Sigmoid colon (tissue), 4 donors: ENCODE measurements around the gene CNTN4.

ENCODE experiments used
- EP300 ChIP-seq, 4 donors: sonication (generic); formaldehyde crosslinking; IDR thresholded peaks; one replicate each; pipeline ENCODE4 v1.6.1; 2017; ENCODE audit warnings: antibody characterized with exemption in 4 of 4
- POLR2A ChIP-seq, 2 donors: fragments of 450-650 bp; IDR thresholded peaks; one replicate each; pipeline ENCODE4 v1.6.1; 2016; ENCODE audit warnings: antibody characterized with exemption in 2 of 2, mild to moderate bottlenecking in 2 of 2, moderate library complexity in 2 of 2
- POLR2AphosphoS5 ChIP-seq, 4 donors: sonication (generic); formaldehyde crosslinking; IDR thresholded peaks; one replicate each; pipeline ENCODE4 v1.6.1; 2017; ENCODE audit warnings: antibody characterized with exemption in 4 of 4
- TF ChIP-seq, protein P1 (sequence below), 4 experiments: fragments of 450-650 bp in 3 of 4; fragments of 200-600 bp in 1 of 4; IDR thresholded peaks; one replicate each; pipeline ENCODE4 v1.5.1; 2016 to 2019; ENCODE audit warnings: antibody characterized with exemption in 4 of 4, mild to moderate bottlenecking in 3 of 4, moderate library complexity in 2 of 4

GRCh38 chr3:2684046-2684445 lies 585.4 kb downstream of the CNTN4 start:
- TF ChIP-seq EP300 (IDR thresholded peaks at IDR 0.05) (no peak), POLR2A (IDR thresholded peaks at IDR 0.05) (no peak), POLR2AphosphoS5 (IDR thresholded peaks at IDR 0.05) (no peak)
- TF ChIP-seq, protein P1, sequence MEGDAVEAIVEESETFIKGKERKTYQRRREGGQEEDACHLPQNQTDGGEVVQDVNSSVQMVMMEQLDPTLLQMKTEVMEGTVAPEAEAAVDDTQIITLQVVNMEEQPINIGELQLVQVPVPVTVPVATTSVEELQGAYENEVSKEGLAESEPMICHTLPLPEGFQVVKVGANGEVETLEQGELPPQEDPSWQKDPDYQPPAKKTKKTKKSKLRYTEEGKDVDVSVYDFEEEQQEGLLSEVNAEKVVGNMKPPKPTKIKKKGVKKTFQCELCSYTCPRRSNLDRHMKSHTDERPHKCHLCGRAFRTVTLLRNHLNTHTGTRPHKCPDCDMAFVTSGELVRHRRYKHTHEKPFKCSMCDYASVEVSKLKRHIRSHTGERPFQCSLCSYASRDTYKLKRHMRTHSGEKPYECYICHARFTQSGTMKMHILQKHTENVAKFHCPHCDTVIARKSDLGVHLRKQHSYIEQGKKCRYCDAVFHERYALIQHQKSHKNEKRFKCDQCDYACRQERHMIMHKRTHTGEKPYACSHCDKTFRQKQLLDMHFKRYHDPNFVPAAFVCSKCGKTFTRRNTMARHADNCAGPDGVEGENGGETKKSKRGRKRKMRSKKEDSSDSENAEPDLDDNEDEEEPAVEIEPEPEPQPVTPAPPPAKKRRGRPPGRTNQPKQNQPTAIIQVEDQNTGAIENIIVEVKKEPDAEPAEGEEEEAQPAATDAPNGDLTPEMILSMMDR (IDR thresholded peaks at IDR 0.05), result no peak
